ENCODE results near the gene HSPB6.

- TF ChIP-seq POLR2A (IDR thresholded peaks at IDR 0.05) (no peak), CTCF (IDR thresholded peaks at IDR 0.05) (no peak)
Observed at GRCh38 chr19:35723671-35724070, 33.2 kb downstream of the HSPB6 start.

Measured in transverse colon (tissue), 3 donors.